ENCODE measurements around the gene EML4.

The EML4 gene

GRCh38 chr2:42192010-42192373, 22.8 kb downstream of the EML4 start:
- intact Hi-C loops (cut with DNase I), result no loop called here
- DNase-seq, result no peak

DNA sequence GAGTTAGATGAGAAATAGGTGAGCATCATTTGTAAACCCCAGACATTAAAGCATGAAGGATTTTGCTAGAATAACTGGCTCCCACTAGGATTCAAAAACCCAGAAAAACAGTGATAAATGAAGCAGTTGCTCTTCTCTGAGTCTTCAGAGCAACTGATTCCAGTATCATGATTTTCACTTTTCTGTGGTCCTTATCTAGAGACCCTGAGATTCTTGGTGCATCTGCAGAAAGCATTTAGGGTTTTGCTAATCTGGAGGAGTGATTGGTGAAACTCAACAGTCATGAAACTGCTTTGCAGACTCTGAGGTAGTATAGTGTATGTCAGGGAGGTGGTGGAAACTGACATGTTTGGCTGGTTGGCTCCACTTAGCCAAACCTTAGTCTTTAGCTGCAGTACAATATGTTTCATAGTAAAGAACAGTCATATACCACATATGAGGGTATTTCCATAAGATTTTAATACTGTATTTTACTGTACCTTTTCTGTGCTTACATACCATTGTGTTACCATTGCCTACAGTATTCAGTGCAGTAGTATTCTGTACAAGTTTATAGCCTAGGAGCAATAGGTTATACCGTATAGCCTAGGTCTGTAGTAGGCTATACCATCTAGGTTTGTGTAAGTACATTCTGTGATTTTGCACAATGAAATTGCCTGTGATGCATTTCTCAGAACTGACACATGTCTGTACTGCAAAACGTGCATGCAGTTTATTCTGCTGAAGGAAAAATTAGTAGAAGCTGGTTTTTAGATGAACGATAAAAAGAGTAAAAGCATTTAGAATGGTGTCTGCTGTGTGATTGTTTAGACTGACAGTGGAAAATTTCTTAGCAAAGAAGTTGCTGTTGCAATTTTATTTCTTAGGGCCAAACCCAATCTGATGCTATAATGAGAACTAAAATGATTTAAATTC, 23.8 kb downstream of the EML4 start:
- DNase-seq, result no peak
- intact Hi-C loops (cut with DNase I), result no loop called here

DNA sequence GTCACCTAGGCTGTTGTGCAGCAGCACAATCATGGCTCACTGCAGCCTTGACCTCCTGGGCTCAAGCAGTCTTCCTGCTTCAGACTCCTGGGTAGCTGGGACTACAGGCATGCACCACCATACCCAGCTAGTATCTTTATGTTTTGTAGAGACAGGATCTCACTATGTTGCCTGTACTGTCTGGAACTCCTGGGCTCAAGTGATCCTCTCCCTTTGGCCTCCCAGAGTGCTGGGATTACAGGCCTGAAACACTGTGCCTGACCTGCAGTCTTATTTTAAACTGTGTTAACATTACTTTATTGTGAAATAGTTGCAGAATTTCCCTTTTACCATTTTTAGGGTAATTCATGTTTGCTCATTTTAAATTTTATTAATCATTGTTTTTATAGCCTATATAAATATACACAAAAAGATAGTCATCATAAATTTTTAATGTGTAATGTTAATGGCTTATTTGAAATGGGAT, 24.6 kb downstream of the EML4 start:
- intact Hi-C loops (cut with DNase I), result no loop called here
- no peak for DNase-seq

GRCh38 chr2:42194428-42194827, 25.3 kb downstream of the EML4 start:
- intact Hi-C loops (cut with DNase I), result no loop called here
- DNase-seq, result no peak

DNA sequence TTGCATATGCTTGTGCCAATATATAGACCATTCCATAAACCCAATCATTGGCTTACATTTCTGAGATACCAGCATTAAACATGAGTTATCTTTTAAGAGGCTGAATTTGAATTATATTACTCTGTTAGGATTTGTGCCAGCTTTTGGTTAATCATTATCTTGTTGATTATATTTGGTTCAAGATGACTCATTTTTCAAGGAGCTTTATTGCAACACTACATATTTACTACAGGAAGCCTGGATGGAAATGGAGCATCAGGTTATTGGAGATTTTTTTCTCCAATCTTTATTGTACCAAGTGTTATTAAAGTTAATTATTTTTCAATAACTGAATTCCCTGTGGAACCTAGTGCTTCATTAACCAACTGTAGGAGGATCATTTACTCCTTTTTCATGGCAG, 26.4 kb downstream of the EML4 start:
- intact Hi-C loops (cut with DNase I), result no loop called here
- DNase-seq, result no peak

DNA sequence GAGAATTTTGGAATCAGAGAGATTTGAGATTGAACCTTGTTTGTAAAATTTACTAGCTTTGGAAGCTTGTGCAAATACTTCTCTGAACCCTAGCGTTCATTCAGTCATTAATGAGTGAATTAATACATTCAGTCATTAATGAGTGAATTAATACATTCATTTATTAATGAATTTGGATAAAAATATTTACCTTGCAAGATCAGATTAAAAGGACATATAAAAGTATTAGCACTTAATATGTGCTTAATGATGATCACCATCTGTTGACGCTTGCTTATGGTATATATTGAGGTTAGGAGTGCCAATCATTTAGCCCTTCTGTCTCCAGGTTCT, 26.9 kb downstream of the EML4 start:
- intact Hi-C loops (cut with DNase I), result no loop called here
- DNase-seq, result no peak

DNA sequence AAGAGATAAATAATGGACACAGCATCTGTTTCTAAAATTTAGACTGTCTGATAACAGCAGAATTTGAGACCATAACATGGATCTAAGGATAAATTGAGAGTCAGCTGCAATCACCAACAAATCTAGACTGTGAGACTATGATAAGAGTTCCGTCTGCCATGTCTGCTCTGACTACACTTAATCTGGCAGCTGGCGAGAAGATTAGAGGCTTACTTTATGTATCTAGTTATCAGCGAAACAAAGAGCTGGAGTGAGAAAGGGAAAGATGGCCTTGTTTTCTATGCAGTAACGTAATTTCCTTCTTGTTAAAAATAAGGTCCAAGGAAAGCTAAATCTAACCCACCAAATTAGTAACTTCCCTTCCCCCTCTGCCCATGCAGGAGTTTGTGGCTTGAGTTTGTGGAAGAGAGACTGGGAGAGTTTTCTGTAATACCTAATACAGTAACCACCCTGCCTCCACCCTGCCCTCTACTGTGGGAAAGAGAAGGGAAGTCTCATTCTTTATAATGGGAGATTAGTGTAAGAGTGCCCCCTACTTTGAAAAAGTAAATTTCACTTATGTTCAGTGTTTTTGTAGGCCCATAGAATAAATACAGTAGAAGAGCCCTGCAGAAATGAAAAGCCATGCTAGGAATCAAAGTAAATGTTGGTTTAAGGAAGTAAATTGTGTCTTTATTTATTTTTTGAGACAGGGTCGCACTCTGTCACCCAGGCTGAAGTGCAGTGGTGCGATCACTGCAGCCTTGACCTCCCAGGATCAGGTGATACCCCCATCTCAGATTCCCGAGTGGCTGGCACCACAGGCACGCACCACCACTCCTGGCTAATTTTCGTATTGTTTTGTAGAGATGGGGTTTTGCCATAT, 27.5 kb downstream of the EML4 start:
- intact Hi-C loops (cut with DNase I), result no loop called here
- DNase-seq, result no peak

- intact Hi-C loops (cut with DNase I), result loop anchor here (2.0 kb wide), 1 partner anchor 101 kb away; no protein-coding TSS in a partner anchor
- no peak for DNase-seq
These were observed 28.6 kb downstream of the EML4 start for GRCh38 chr2:42197792-42198191.

DNA sequence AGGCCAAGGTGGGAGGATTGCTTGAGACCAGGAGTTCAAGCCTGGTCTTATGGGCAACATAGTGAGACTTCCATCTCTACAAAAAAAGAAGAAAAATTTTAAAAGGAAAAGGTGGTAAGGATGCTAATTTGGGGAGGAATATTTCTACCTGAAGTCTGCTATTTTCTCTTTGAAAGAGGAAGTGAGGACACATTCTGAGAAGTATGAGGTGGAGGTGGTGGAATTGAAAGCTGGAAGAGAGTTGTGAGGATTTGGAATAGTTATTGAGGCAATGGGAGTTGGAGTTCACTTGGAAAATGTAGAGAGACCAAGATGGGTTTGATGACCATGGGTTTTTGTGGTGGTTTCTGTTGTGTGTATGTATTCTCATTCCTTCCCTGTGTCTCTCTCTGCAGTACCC, 29.3 kb downstream of the EML4 start:
- intact Hi-C loops (cut with DNase I), result loop anchor here (2.0 kb wide), 1 partner anchor 102 kb away; no protein-coding TSS in a partner anchor
- no peak for DNase-seq

GRCh38 chr2:42199002-42199401, 29.8 kb downstream of the EML4 start:
- no peak for DNase-seq
- intact Hi-C loops (cut with DNase I), result loop anchor here (2.0 kb wide), 1 partner anchor 102 kb away; no protein-coding TSS in a partner anchor

DNA sequence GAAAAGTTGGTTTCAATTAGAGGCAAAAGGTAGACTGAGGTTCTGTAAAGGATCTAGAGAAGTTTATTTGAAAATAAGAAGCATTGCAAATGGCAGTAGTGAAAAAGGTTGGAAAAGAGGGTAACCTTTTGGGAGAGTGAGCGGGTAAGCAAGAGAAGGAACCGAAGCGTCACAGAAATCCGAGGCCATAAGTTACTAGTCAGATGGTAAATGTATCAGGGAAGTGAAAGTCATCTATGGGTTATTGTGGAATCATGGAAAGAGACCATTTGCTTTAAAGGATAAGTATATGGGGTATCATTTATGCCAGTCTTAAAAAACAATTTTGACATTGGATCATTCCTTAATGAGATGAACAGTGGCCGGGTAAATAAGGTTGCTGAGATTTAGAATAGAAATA, 30.5 kb downstream of the EML4 start:
- DNase-seq, result no peak
- intact Hi-C loops (cut with DNase I), result loop anchor here (2.0 kb wide), 1 partner anchor 103 kb away; no protein-coding TSS in a partner anchor

DNA sequence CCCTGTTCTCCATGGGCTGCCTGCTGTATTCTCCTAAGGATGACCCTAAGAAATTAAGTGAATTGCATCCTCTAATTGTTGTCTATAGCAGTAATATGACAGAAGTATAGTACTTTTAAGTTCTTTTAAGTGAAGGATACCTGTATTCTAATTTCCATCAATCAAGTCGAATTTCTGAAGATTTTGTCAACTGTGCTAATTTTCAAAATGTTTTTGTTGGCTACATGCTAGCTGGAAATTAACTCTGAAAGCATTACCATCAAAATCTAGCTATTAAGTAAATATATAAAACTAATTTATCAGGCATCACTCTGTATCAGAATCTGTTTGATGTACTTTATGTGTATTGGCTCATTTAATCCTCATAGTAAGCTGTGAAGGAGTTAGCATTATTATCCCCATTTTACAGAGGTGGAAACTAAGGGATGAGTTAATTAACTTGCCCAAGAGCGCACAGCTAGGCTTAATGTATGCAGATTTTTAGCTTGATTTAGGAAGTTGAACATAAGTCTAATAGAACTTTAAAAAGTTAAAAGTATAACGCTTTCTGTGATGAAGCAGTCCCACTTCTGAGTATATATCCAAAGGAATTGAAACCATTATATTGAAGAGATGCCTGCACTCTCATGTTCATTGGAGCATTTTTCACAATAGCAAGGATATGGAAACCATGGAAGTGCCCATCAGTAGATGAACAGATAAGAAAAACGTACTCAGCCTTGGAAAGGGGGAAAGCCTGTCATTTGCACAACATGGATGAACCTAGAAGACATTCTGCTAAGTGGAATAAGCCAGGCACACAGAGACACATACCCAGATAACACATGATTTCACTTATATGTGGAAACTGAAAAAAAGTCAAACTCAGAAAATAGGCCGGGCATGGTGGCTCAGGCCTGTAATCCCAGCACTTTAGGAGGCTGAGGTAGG, 32.0 kb downstream of the EML4 start:
- DNase-seq, result no peak
- intact Hi-C loops (cut with DNase I), result no loop called here

- DNase-seq, result no peak
- intact Hi-C loops (cut with DNase I), result no loop called here
These were observed 33.5 kb downstream of the EML4 start for GRCh38 chr2:42202634-42203008.

DNA sequence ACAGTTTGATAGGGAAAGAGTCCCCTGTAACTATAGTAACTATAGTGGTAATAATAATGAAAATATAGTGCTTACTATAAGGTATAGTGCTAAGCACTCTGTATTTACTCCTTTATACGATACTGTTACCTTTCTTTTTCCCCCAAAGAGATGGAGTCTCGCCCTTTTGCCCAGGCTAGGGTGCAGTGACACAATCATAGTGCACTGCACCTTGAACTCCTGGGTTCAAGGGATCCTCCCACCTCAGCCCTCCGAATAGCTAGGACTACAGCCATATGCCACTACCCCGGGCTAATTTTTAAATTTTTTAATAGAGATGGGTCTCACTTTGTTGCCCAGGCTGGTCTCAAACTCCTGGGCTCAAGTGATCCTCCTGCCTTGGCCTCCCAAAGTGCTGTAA, 34.6 kb downstream of the EML4 start:
- intact Hi-C loops (cut with DNase I), result no loop called here
- DNase-seq, result no peak

- intact Hi-C loops (cut with DNase I), result no loop called here
- DNase-seq, result no peak
These were observed 36.2 kb downstream of the EML4 start for GRCh38 chr2:42205337-42205736.

DNA sequence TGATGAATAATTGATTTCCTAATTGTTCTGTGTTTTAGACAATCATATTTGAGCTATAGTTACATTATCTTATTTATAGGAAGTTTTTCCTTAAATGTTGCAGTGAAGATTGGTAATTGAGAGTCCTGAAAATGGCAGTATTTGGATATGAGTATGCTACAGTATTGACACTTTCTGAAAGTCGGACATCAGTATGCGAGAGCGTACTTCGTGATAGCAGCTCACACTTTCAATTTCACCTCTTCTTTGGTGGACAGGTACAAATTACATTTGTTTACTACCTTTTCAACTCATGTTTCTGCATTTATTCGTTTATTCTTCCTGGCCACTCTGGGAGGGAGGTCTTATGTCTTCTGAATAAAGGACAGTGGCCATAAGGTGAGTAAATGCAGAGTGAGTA, 38.7 kb downstream of the EML4 start:
- intact Hi-C loops (cut with DNase I), result no loop called here
- no peak for DNase-seq

GRCh38 chr2:42210203-42210602, 41.0 kb downstream of the EML4 start:
- intact Hi-C loops (cut with DNase I), result no loop called here
- DNase-seq, result no peak

DNA sequence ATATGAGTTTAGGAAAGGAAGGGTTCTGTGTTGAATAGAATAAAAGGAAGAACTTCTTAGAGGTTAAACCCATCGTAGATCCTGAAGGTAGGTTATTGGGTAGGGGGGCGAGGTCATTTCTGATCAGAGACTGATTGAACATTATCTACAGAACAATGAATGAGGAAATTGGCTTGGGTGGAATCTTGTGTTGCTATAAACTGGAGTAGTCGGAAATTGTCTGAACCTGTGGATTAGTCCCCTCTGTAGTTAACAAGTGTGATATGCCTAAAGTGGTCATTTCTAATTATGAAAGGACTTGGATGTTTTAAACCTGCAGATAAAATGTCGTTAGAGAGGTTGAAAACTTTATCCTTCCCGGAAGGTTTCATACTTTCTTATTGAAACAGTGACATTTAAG, 42.1 kb downstream of the EML4 start:
- intact Hi-C loops (cut with DNase I), result no loop called here
- no peak for DNase-seq

- intact Hi-C loops (cut with DNase I), result no loop called here
- DNase-seq, result no peak
These were observed 45.5 kb downstream of the EML4 start for GRCh38 chr2:42214669-42215068.

GRCh38 chr2:42216694-42217093, 47.5 kb downstream of the EML4 start:
- intact Hi-C loops (cut with DNase I), result no loop called here
- DNase-seq, result no peak

GRCh38 chr2:42217307-42217706, 48.2 kb downstream of the EML4 start:
- no peak for DNase-seq
- intact Hi-C loops (cut with DNase I), result no loop called here

Data from posterior cingulate gyrus (tissue), 11 donors.